NCI-H146 treated with DMSO at 0.1 percent for 48 hours (cell line): Measurements from ENCODE around the gene RAPGEF6.
"Not testable (repeated sequence)": the region's sequence is repeated elsewhere in the genome, so short reads cannot be mapped to it uniquely, and the experiment has no call there.

Experiments
- DNase-seq: peaks from one replicate; lab custom pipeline; 2025; ENCODE audit not compliant: unreplicated experiment; lab: John Stamatoyannopoulos, UW

Gene RAPGEF6

GRCh38 chr5:131441184-131441583, 193.8 kb downstream of the RAPGEF6 start:
- no peak for DNase-seq

GRCh38 chr5:131436081-131436480, 198.9 kb downstream of the RAPGEF6 start:
- no peak for DNase-seq

- no peak for DNase-seq
Measured at GRCh38 chr5:131433109-131433508, 201.9 kb downstream of the RAPGEF6 start.

GRCh38 chr5:131431794-131432193, 203.2 kb downstream of the RAPGEF6 start:
- DNase-seq, result no peak

GRCh38 chr5:131430794-131431193, 204.2 kb downstream of the RAPGEF6 start:
- no peak for DNase-seq

GRCh38 chr5:131426011-131426410, 209.0 kb downstream of the RAPGEF6 start:
- no peak for DNase-seq

- peak; percentile 0 for DNase-seq
Measured at GRCh38 chr5:131423056-131423455, 212.0 kb downstream of the RAPGEF6 start.

GRCh38 chr5:131419877-131420276, 215.2 kb downstream of the RAPGEF6 start:
- no peak for DNase-seq

- no peak for DNase-seq
Measured at GRCh38 chr5:131418846-131419245, 216.2 kb downstream of the RAPGEF6 start.

- DNase-seq, result peak; percentile 18
Measured at GRCh38 chr5:131417240-131417869, 217.7 kb downstream of the RAPGEF6 start.

- no peak for DNase-seq
Measured at GRCh38 chr5:131416729-131417128, 218.3 kb downstream of the RAPGEF6 start.

- DNase-seq, result no peak
Measured at GRCh38 chr5:131413605-131414559, 221.1 kb downstream of the RAPGEF6 start.

GRCh38 chr5:131406975-131407638, 227.9 kb downstream of the RAPGEF6 start:
- no peak for DNase-seq

- no peak for DNase-seq
Measured at GRCh38 chr5:131406076-131406475, 229.0 kb downstream of the RAPGEF6 start.

GRCh38 chr5:131405674-131406073, 229.4 kb downstream of the RAPGEF6 start:
- DNase-seq, result no peak

- DNase-seq, result no peak
Measured at GRCh38 chr5:131400585-131400984, 234.4 kb downstream of the RAPGEF6 start.

GRCh38 chr5:131399007-131399406, 236.0 kb downstream of the RAPGEF6 start:
- not testable (repeated sequence) for DNase-seq

- no peak for DNase-seq
Measured at GRCh38 chr5:131396630-131397273, 238.3 kb downstream of the RAPGEF6 start.

- DNase-seq, result no peak
Measured at GRCh38 chr5:131396015-131396414, 239.0 kb downstream of the RAPGEF6 start.

- no peak for DNase-seq
Measured at GRCh38 chr5:131394128-131394527, 240.9 kb downstream of the RAPGEF6 start.

GRCh38 chr5:131393498-131393968, 241.5 kb downstream of the RAPGEF6 start:
- no peak for DNase-seq
